Epithelial cell of esophagus (primary cell): ENCODE data around the gene ITPR2.

Experiments used
- DNase-seq: peaks from one replicate; pipeline ENCODE4 v3.0.0; 2010; ENCODE audit warnings: low read depth
- H3K4me3 ChIP-seq: 2 replicates; pipeline ENCODE4 v1.5.1; 2011; ENCODE audit warnings: mild to moderate bottlenecking, low read length, control low read depth
- CTCF ChIP-seq: IDR thresholded peaks from 2 replicates; pipeline ENCODE4 v1.5.1; 2011; ENCODE audit warnings: low read depth, mild to moderate bottlenecking, low read length, control low read depth, inconsistent platforms; ENCODE audit not compliant: insufficient read depth; ENCODE audit errors: missing control alignments

The ITPR2 gene

GRCh38 chr12:26723379-26724308, 109.3 kb downstream of the ITPR2 start:
- no peak overlapping the region for H3K4me3 ChIP-seq
- no peak for TF ChIP-seq CTCF
- DNase-seq = peak; percentile 60

- peak; percentile 77 for DNase-seq
- no peak overlapping the region for H3K4me3 ChIP-seq
Measured at GRCh38 chr12:26721800-26722199, 111.2 kb downstream of the ITPR2 start.

GRCh38 chr12:26719852-26720251, 113.1 kb downstream of the ITPR2 start:
- H3K4me3 ChIP-seq = no peak overlapping the region
- TF ChIP-seq CTCF = peak; percentile 27
- no peak for DNase-seq

More at GRCh38 chr12:26721800-26722199, 111.2 kb downstream of the ITPR2 start:
- no peak for TF ChIP-seq CTCF

- TF ChIP-seq CTCF = no peak
- no peak overlapping the region for H3K4me3 ChIP-seq
- DNase-seq = no peak
Measured at GRCh38 chr12:26717757-26718156, 115.2 kb downstream of the ITPR2 start.

GRCh38 chr12:26715232-26715631, 117.8 kb downstream of the ITPR2 start:
- H3K4me3 ChIP-seq = no peak overlapping the region
- DNase-seq = no peak
- TF ChIP-seq CTCF = no peak

GRCh38 chr12:26713885-26714383, 119.1 kb downstream of the ITPR2 start:
- H3K4me3 ChIP-seq = no peak overlapping the region
- no peak for DNase-seq
- no peak for TF ChIP-seq CTCF
